K562 (cell line): ENCODE measurements around the gene CREB5. TPM values are rescaled to one million over a fixed set of nuclear protein-coding genes. Genes with fewer than 3 reads are reported as not detected.
A peak's percentile ranks its signal among the peaks of the same experiment; 100 is the strongest.

Source experiments
- ATAC-seq: fragments of 200-7000 bp; cut with Tn5 transposase; 3 replicates; pipeline ENCODE4 v1.9.1; 2020; ENCODE audit warnings: moderate library complexity
- BruUV-seq: library from RNA; stranded (reverse); fragments of 400-500 nt; replicated peaks from 2 replicates; lab custom pipeline; 2021; lab: Mats Ljungman, UMichigan
- CTCF ChIA-PET: fragments of 300-600 bp; formaldehyde crosslinking; extraction: SDS; loops from one replicate; lab custom pipeline; 2021; ENCODE audit warnings: low intra/inter-chr PET ratio; lab: Yijun Ruan, JAX
- POLR2A ChIA-PET: fragments of 300-600, 350-650 bp; sonication (Branson Sonifier 250); formaldehyde crosslinking; extraction: SDS; loops from one replicate; lab custom pipeline; 2021; ENCODE audit warnings: antibody characterized with exemption, inconsistent platforms; lab: Yijun Ruan, JAX
- DNase-seq, 4 experiments: peaks; one replicate each; pipeline versions ENCODE4 v3.0.0 to v3.0.0-alpha.2; 2011 to 2018; ENCODE audit warnings: low spot score in 3 of 4, mixed read lengths in 3 of 4; ENCODE audit errors: extremely low read depth in 1 of 4
- FAIRE-seq: peaks from 2 replicates; lab custom pipeline; 2011; peaks lifted over from hg19 to GRCh38; lab: Jason Lieb, UNC
- H2AFZ ChIP-seq: 2 replicates; pipeline ENCODE4 v1.6.0; 2011; ENCODE audit warnings: low read depth, low read length, control low read depth, inconsistent platforms
- H3K27ac ChIP-seq: fragments of 200-600 bp; 3 replicates; pipeline ENCODE4 v1.8.0; 2011; ENCODE audit warnings: low read depth, mild to moderate bottlenecking, control low read depth, inconsistent platforms, low read length, moderate library complexity, mixed read lengths; ENCODE audit errors: extremely low read depth
- H3K27me3 ChIP-seq, 2 experiments: fragments of 300-600 bp in 1 of 2; 2 replicates in 1 of 2; 3 replicates in 1 of 2; pipeline versions ENCODE4 v1.6.0 to v1.8.0; 2011; ENCODE audit warnings: inconsistent platforms in 2 of 2, low read length in 2 of 2, mild to moderate bottlenecking in 1 of 2, mixed read lengths in 1 of 2, moderate library complexity in 1 of 2; ENCODE audit not compliant: control insufficient read depth in 2 of 2, insufficient read depth in 2 of 2
- H3K36me3 ChIP-seq: fragments of 300-600 bp; 3 replicates; pipeline ENCODE4 v1.8.0; 2011; ENCODE audit warnings: mild to moderate bottlenecking, low read length, inconsistent platforms; ENCODE audit not compliant: control insufficient read depth, insufficient read depth
- H3K4me1 ChIP-seq, 2 experiments: fragments of 200-600 bp in 1 of 2; replicated peaks in 1 of 2; 2 replicates in 1 of 2; 3 replicates in 1 of 2; pipeline versions ENCODE4 v1.5.1 to v1.8.0; 2011; ENCODE audit warnings: inconsistent platforms in 2 of 2, low read length in 2 of 2, mild to moderate bottlenecking in 1 of 2, mixed read lengths in 1 of 2, moderate library complexity in 1 of 2; ENCODE audit not compliant: control insufficient read depth in 2 of 2, insufficient read depth in 2 of 2
- H3K4me2 ChIP-seq: 2 replicates; pipeline ENCODE4 v1.6.1; 2011; ENCODE audit warnings: low read length, control low read depth, inconsistent platforms, mixed read lengths; ENCODE audit not compliant: insufficient read depth
- H3K4me3 ChIP-seq: fragments of 200-600 bp; sonication (generic), shearing (Covaris generic); 2 replicates; pipeline ENCODE4 v1.5.1; 2016; ENCODE audit warnings: control low read depth, inconsistent platforms
- H3K79me2 ChIP-seq: fragments of 200-600 bp; 3 replicates; pipeline ENCODE4 v1.8.0; 2011; ENCODE audit warnings: low read length, inconsistent platforms; ENCODE audit not compliant: control insufficient read depth, insufficient read depth
- H3K9ac ChIP-seq, 2 experiments: 2 replicates each; pipeline versions ENCODE4 v1.6.0 to v1.6.1; 2011; ENCODE audit warnings: low read depth in 2 of 2, low read length in 2 of 2, control low read depth in 1 of 2, inconsistent platforms in 1 of 2, mild to moderate bottlenecking in 1 of 2, mixed read lengths in 1 of 2; ENCODE audit not compliant: insufficient read depth in 1 of 2
- H3K9me1 ChIP-seq: one replicate; pipeline ENCODE4 v1.6.0; 2011; ENCODE audit warnings: inconsistent platforms, mild to moderate bottlenecking, low read length, moderate library complexity; ENCODE audit not compliant: control insufficient read depth, insufficient read depth
- H3K9me3 ChIP-seq: replicated peaks from 2 replicates; pipeline ENCODE4 v1.5.1; 2011; ENCODE audit warnings: low read depth, low read length, inconsistent platforms; ENCODE audit not compliant: control insufficient read depth, insufficient read depth
- H4K20me1 ChIP-seq: replicated peaks from 2 replicates; pipeline ENCODE4 v1.6.1; 2011; ENCODE audit warnings: low read length, inconsistent platforms, mixed read lengths; ENCODE audit not compliant: control insufficient read depth, insufficient read depth
- ATF3 ChIP-seq, 2 experiments: fragments of 450-650 bp in 1 of 2; sonication (generic) in 1 of 2; formaldehyde crosslinking in 1 of 2; IDR thresholded peaks in 1 of 2; conservative IDR thresholded peaks in 1 of 2; 2 replicates each; pipeline versions ENCODE4 v1.6.1 to v1.8.1; 2016 to 2023; ENCODE audit warnings: mild to moderate bottlenecking in 2 of 2, moderate library complexity in 2 of 2, inconsistent platforms in 1 of 2, missing genetic modification reagents in 1 of 2
- CREB1 ChIP-seq, 2 experiments: sonication (generic) in 1 of 2; formaldehyde crosslinking in 1 of 2; IDR thresholded peaks; 2 replicates each; pipeline versions ENCODE4 v1.6.1 to v1.8.0; 2012 to 2022; ENCODE audit warnings: inconsistent platforms in 1 of 2, mild to moderate bottlenecking in 1 of 2, missing genetic modification reagents in 1 of 2, moderate library complexity in 1 of 2
- ZNF134 ChIP-seq: fragments of 250-450 bp; sonication (Bioruptor Pico); conservative IDR thresholded peaks from 2 replicates; pipeline ENCODE4 v1.4.0; 2020
- WGBS: fragments of 100-300 bp; shearing (Covaris generic); methylation state at CpG from one replicate; pipeline ENCODE4 v1.1.6; 2016; ENCODE audit warnings: low coverage, mixed read lengths; ENCODE audit not compliant: insufficient coverage; ENCODE audit errors: missing lambda C conversion rate; 5-methylcytosine and 5-hydroxymethylcytosine counted together
- in situ Hi-C: fragments of 300-500 bp; cut with MboI; formaldehyde crosslinking; loops from 4 replicates; pipeline ENCODE4 v1.15.0; 2018; ENCODE audit warnings: inconsistent platforms, mixed read lengths
- intact Hi-C: fragments of 100-400 bp; cut with micrococcal nuclease; formaldehyde crosslinking; loops from 2 replicates; pipeline ENCODE4 v1.14.2; 2022
- polyA plus RNA-seq, 8 experiments: library from polyadenylated mRNA; depleted of rRNA in 4 of 8; stranded (reverse) in 5 of 8; unstranded in 3 of 8; fragments of >200 nt; fragmentation: Nextera tagmentation in 2 of 8; fragmentation: Illumina TruSeq in 1 of 8; extraction: Ambion mirVana in 2 of 8; extraction: Trizol in 1 of 8; gene quantifications; 2 replicates each; pipeline versions ENCODE4 v1.2.1 to v1.2.3, GENCODE V29; 2011 to 2014; ENCODE audit warnings: inconsistent platforms in 1 of 8, missing spikeins in 1 of 8
- total RNA-seq, 7 experiments: library from RNA; depleted of rRNA in 6 of 7; stranded (reverse); fragments of >200 nt in 6 of 7; fragmentation: Illumina TruSeq in 2 of 7; extraction: Trizol in 2 of 7; gene quantifications; 2 replicates each; pipeline versions ENCODE4 v1.2.1 to v1.2.3, GENCODE V29; 2011 to 2021; ENCODE audit warnings: low replicate concordance in 1 of 7

Gene CREB5
- total and polyA plus RNA-seq, 9 of the 15 experiments (the other 6 are each of a cell fraction or from before 2014, with no cell fraction given), result 0.33 to 6.4 (median 1.8) TPM

GRCh38 chr7:28854750-28855074 lies 442.4 kb downstream of the CREB5 start:
- Histone ChIP-seq H4K20me1 (no peaks in the 10 kb centered on the region), H3K27ac (no peak overlapping the region), H3K4me3 (no peak overlapping the region), H2AFZ (peak overlapping the region; percentile 70; the same call in 1 of the 2 replicates), H3K27me3 (peaks cover 0 to 6% of the 10 kb centered on the region in 2 experiments; a peak in 1 of 5 replicates), H3K4me1 (peaks cover 0 to 8% of the 10 kb centered on the region in 2 experiments; a peak in 3 of 5 replicates)
- no peak for FAIRE-seq
- CTCF ChIA-PET, result interaction anchor here (0.7 to 2.1 kb wide), 2 partner anchors 240 to 465 kb away, joined by 4 to 13 read pairs; no protein-coding TSS in a partner anchor
- no peak for DNase-seq
- no TSS peak for BruUV-seq
- intact Hi-C loops, result loop anchor here (1.0 to 5.0 kb wide), 2 partner anchors 237 to 465 kb away; no protein-coding TSS in a partner anchor
- ATAC-seq, result no peak
- TF ChIP-seq ATF3 (IDR thresholded peaks at IDR 0.05) (peak; percentile 44), ATF3 (CRISPR knock-in tag; conservative IDR thresholded peaks at IDR 0.05) (no peak), CREB1 (IDR thresholded peaks at IDR 0.05) (no peak), CREB1 (CRISPR knock-in tag; IDR thresholded peaks at IDR 0.05) (no peak), ZNF134 (CRISPR knock-in tag) (peak; percentile 94)
- TF ChIP-seq, all 486 proteins: peak for 2
- Histone ChIP-seq H3K4me2 (no peak overlapping the region), H3K9me1 (peaks cover 3% of the 10 kb centered on the region), H3K9ac (no peak overlapping the region), H3K79me2 (no peaks in the 10 kb centered on the region), H3K36me3 (no peaks in the 10 kb centered on the region), H3K9me3 (no peaks in the 10 kb centered on the region)
- in situ Hi-C loops, result loop anchor here (10.0 kb wide), 1 partner anchor 470 kb away; no protein-coding TSS in a partner anchor
- POLR2A ChIA-PET, result interaction anchor here (0.6 kb wide), 1 partner anchor 462 kb away, joined by 4 read pairs; no protein-coding TSS in a partner anchor
- 15% methylated on average over 3 of the region's 3 CpGs for WGBS
